Neural cell (in vitro differentiated cells): ENCODE results near the gene TLR7. TPM values are rescaled to one million over a fixed set of nuclear protein-coding genes. Genes with fewer than 3 reads are reported as not detected.

ENCODE experiments used
- H2AFZ ChIP-seq: fragments of 200-600, 300-800 bp; sonication (generic), shearing (Covaris generic); 2 replicates; pipeline ENCODE4 v1.6.0; 2014; ENCODE audit warnings: low read depth, mild to moderate bottlenecking, antibody characterized with exemption, low read length, moderate library complexity
- H3F3A ChIP-seq: fragments of 200-600 bp; shearing (Covaris generic); 2 replicates; pipeline ENCODE4 v1.6.1; 2016; ENCODE audit warnings: mild to moderate bottlenecking, moderate library complexity, mixed read lengths, antibody characterized with exemption, low read length; ENCODE audit not compliant: insufficient read depth, poor library complexity, severe bottlenecking
- H3K27ac ChIP-seq: fragments of 200-600, 300-800 bp; sonication (generic), shearing (Covaris generic); 2 replicates; pipeline ENCODE4 v1.5.1; 2014; ENCODE audit warnings: mild to moderate bottlenecking, low read length, moderate library complexity
- H3K27me3 ChIP-seq: fragments of 300-800, 200-600 bp; sonication (generic), shearing (Covaris generic); 2 replicates; pipeline ENCODE4 v1.6.0; 2014; ENCODE audit warnings: mild to moderate bottlenecking, low read depth, low read length, moderate library complexity; ENCODE audit not compliant: insufficient read depth
- H3K36me3 ChIP-seq: fragments of 300-800, 200-600 bp; sonication (generic), shearing (Covaris generic); 2 replicates; pipeline ENCODE4 v1.5.1; 2014; ENCODE audit warnings: mild to moderate bottlenecking, antibody characterized with exemption, low read length, moderate library complexity; ENCODE audit not compliant: insufficient read depth
- H3K4me2 ChIP-seq: fragments of 300-800, 200-600 bp; sonication (generic), shearing (Covaris generic); 2 replicates; pipeline ENCODE4 v1.6.0; 2014; ENCODE audit warnings: mild to moderate bottlenecking, low read length
- H3K4me3 ChIP-seq: fragments of 300-800, 200-600 bp; sonication (generic), shearing (Covaris generic); 2 replicates; pipeline ENCODE4 v1.5.1; 2014; ENCODE audit warnings: mild to moderate bottlenecking, low read length, moderate library complexity
- H3K79me2 ChIP-seq: fragments of 200-600 bp; shearing (Covaris generic); replicated peaks from 2 replicates; pipeline ENCODE4 v1.6.0; 2014; ENCODE audit warnings: mild to moderate bottlenecking, low read length, moderate library complexity; ENCODE audit not compliant: insufficient read depth
- H3K9ac ChIP-seq: fragments of 300-800, 200-600 bp; sonication (generic), shearing (Covaris generic); 2 replicates; pipeline ENCODE4 v1.6.1; 2016; ENCODE audit warnings: mild to moderate bottlenecking, low read length, mixed read lengths
- H3K9me2 ChIP-seq: fragments of 200-600 bp; shearing (Covaris generic); 2 replicates; pipeline ENCODE4 v1.6.1; 2016; ENCODE audit warnings: mild to moderate bottlenecking, low read length, mixed read lengths; ENCODE audit not compliant: insufficient read depth
- H3K9me3 ChIP-seq: fragments of 200-600, 300-800 bp; sonication (generic), shearing (Covaris generic); 2 replicates; pipeline ENCODE4 v1.6.1; 2016; ENCODE audit warnings: mild to moderate bottlenecking, mixed run types, low read length, moderate library complexity, mixed read lengths
- H4K20me1 ChIP-seq: fragments of 200-600 bp; shearing (Covaris generic); 2 replicates; pipeline ENCODE4 v1.6.1; 2016; ENCODE audit warnings: mild to moderate bottlenecking, mixed run types; ENCODE audit not compliant: insufficient read depth
- EP300 ChIP-seq: fragments of 450-650 bp; conservative IDR thresholded peaks from 2 replicates; pipeline ENCODE4 v1.6.1; 2014; ENCODE audit warnings: antibody characterized with exemption, mild to moderate bottlenecking, moderate library complexity; ENCODE audit not compliant: poor library complexity, severe bottlenecking
- EZH2 ChIP-seq: fragments of 200-600, 300-800 bp; shearing (Covaris generic), sonication (generic); IDR thresholded peaks from 2 replicates; pipeline ENCODE4 v1.6.1; 2014; ENCODE audit warnings: antibody characterized with exemption, low read length, borderline replicate concordance, mild to moderate bottlenecking; ENCODE audit not compliant: insufficient read depth, poor library complexity, severe bottlenecking
- MXI1 ChIP-seq: fragments of 450-650 bp; conservative IDR thresholded peaks from 2 replicates; pipeline ENCODE4 v1.6.1; 2014; ENCODE audit warnings: antibody characterized with exemption, mild to moderate bottlenecking; ENCODE audit not compliant: poor library complexity, severe bottlenecking
- POLR2AphosphoS5 ChIP-seq: IDR thresholded peaks from 2 replicates; pipeline ENCODE4 v1.6.1; 2012
- RAD21 ChIP-seq: fragments of 450-650 bp; conservative IDR thresholded peaks from 2 replicates; pipeline ENCODE4 v1.6.1; 2014; ENCODE audit warnings: antibody characterized with exemption, mild to moderate bottlenecking, moderate library complexity
- SMC3 ChIP-seq: fragments of 450-650 bp; conservative IDR thresholded peaks from 2 replicates; pipeline ENCODE4 v1.6.1; 2014; ENCODE audit warnings: antibody characterized with exemption, mild to moderate bottlenecking, moderate library complexity; ENCODE audit not compliant: poor library complexity
- TAF1 ChIP-seq: IDR thresholded peaks from 2 replicates; pipeline ENCODE4 v1.6.1; 2012; ENCODE audit warnings: low read depth
- polyA plus RNA-seq: library from polyadenylated mRNA; depleted of rRNA; stranded (reverse); fragments of >200 nt; gene quantifications from 2 replicates; pipeline ENCODE4 v1.2.3, GENCODE V29; 2014
- TF ChIP-seq, protein P1 (sequence below): fragments of 450-650 bp; IDR thresholded peaks from 2 replicates; pipeline ENCODE4 v1.5.1; 2014; ENCODE audit warnings: antibody characterized with exemption, mild to moderate bottlenecking, moderate library complexity; ENCODE audit not compliant: poor library complexity, severe bottlenecking
- TF ChIP-seq, protein P2 (sequence below): IDR thresholded peaks from 2 replicates; pipeline ENCODE4 v1.6.1; 2012; ENCODE audit warnings: borderline replicate concordance

TLR7 gene
- polyA plus RNA-seq, 1 donor from 2014 or later: not detected

DNA sequence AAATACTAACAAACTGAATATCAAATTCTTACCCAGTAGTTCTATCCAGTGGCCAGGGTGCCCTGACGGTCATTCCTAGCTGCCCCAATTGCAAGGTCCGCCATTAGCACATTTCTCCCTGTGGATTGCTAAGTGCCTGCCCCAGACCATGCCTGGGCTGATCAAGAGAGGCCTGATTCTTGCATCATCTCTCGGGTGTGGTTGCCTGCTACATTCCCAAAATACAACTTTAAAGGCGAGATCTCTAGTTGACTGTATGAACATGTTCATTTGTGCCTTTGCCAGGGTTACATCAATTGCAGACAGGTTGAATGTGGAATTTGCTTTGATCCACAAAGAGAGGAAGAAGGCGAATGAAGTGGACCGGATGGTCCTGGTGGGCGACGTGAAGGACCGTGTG, 47.6 kb upstream of the TLR7 start:
- Histone ChIP-seq H2AFZ (no peak overlapping the region), H3K4me2 (no peak overlapping the region), H3K9ac (no peak overlapping the region)

DNA sequence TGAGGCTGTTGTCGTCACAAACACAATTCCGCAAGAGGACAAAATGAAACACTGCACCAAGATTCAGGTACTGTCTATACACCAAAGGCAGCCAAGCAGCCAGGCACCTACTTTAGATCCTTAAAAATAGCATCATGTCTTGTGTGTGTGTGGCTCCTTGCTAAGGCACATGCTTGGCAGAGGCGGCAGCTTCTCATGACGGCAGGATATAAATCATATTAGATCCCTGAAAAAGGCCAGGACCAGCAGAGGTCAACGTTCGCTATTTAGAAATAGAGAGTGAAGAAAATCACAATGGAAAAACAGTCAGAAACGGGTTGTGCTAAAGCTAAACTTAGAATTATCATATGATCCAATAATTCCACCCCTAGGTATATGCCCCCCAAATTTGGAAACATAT, 46.1 kb upstream of the TLR7 start:
- Histone ChIP-seq H3K36me3 (no peaks in the 10 kb centered on the region), H3K9me2 (no peaks in the 10 kb centered on the region), H3K4me3 (no peak overlapping the region), H3K4me2 (no peak overlapping the region), H3K9me3 (no peaks in the 10 kb centered on the region), H4K20me1 (no peaks in the 10 kb centered on the region), H3K79me2 (no peaks in the 10 kb centered on the region), H3F3A (no peaks in the 10 kb centered on the region), H2AFZ (no peak overlapping the region), H3K9ac (no peak overlapping the region), H3K27ac (no peak overlapping the region), H3K27me3 (no peaks in the 10 kb centered on the region)
- TF ChIP-seq RAD21: no peak
- no peak for TF ChIP-seq MXI1
- TF ChIP-seq, protein P1, sequence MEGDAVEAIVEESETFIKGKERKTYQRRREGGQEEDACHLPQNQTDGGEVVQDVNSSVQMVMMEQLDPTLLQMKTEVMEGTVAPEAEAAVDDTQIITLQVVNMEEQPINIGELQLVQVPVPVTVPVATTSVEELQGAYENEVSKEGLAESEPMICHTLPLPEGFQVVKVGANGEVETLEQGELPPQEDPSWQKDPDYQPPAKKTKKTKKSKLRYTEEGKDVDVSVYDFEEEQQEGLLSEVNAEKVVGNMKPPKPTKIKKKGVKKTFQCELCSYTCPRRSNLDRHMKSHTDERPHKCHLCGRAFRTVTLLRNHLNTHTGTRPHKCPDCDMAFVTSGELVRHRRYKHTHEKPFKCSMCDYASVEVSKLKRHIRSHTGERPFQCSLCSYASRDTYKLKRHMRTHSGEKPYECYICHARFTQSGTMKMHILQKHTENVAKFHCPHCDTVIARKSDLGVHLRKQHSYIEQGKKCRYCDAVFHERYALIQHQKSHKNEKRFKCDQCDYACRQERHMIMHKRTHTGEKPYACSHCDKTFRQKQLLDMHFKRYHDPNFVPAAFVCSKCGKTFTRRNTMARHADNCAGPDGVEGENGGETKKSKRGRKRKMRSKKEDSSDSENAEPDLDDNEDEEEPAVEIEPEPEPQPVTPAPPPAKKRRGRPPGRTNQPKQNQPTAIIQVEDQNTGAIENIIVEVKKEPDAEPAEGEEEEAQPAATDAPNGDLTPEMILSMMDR: no peak
- no peak for TF ChIP-seq EZH2
- TF ChIP-seq EP300: no peak
- no peak for TF ChIP-seq SMC3
- TF ChIP-seq, protein P2, sequence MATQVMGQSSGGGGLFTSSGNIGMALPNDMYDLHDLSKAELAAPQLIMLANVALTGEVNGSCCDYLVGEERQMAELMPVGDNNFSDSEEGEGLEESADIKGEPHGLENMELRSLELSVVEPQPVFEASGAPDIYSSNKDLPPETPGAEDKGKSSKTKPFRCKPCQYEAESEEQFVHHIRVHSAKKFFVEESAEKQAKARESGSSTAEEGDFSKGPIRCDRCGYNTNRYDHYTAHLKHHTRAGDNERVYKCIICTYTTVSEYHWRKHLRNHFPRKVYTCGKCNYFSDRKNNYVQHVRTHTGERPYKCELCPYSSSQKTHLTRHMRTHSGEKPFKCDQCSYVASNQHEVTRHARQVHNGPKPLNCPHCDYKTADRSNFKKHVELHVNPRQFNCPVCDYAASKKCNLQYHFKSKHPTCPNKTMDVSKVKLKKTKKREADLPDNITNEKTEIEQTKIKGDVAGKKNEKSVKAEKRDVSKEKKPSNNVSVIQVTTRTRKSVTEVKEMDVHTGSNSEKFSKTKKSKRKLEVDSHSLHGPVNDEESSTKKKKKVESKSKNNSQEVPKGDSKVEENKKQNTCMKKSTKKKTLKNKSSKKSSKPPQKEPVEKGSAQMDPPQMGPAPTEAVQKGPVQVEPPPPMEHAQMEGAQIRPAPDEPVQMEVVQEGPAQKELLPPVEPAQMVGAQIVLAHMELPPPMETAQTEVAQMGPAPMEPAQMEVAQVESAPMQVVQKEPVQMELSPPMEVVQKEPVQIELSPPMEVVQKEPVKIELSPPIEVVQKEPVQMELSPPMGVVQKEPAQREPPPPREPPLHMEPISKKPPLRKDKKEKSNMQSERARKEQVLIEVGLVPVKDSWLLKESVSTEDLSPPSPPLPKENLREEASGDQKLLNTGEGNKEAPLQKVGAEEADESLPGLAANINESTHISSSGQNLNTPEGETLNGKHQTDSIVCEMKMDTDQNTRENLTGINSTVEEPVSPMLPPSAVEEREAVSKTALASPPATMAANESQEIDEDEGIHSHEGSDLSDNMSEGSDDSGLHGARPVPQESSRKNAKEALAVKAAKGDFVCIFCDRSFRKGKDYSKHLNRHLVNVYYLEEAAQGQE: no peak
- no peak for TF ChIP-seq POLR2AphosphoS5
- no peak for TF ChIP-seq TAF1

More for the DNA sequence above, 47.6 kb upstream of the TLR7 start:
- no peak for TF ChIP-seq MXI1
- TF ChIP-seq POLR2AphosphoS5: no peak
- no peak for TF ChIP-seq TAF1
- TF ChIP-seq, protein P2: no peak
- no peak for TF ChIP-seq RAD21
- TF ChIP-seq EP300: no peak
- no peak for TF ChIP-seq SMC3
- TF ChIP-seq, protein P1: no peak
- TF ChIP-seq EZH2: no peak
- Histone ChIP-seq H4K20me1 (no peaks in the 10 kb centered on the region), H3K9me2 (no peaks in the 10 kb centered on the region), H3K4me3 (no peak overlapping the region), H3K9me3 (no peaks in the 10 kb centered on the region), H3K36me3 (no peaks in the 10 kb centered on the region), H3F3A (no peaks in the 10 kb centered on the region), H3K27me3 (no peaks in the 10 kb centered on the region), H3K27ac (no peak overlapping the region), H3K79me2 (no peaks in the 10 kb centered on the region)
